ENCODE data around the gene PIP4K2A. TPM values are rescaled to one million over a fixed set of nuclear protein-coding genes. Genes with fewer than 3 reads are reported as not detected.

PIP4K2A gene
- total and polyA plus RNA-seq, 12 donors = 12.3 to 70.6 (median 28.5) TPM

DNA sequence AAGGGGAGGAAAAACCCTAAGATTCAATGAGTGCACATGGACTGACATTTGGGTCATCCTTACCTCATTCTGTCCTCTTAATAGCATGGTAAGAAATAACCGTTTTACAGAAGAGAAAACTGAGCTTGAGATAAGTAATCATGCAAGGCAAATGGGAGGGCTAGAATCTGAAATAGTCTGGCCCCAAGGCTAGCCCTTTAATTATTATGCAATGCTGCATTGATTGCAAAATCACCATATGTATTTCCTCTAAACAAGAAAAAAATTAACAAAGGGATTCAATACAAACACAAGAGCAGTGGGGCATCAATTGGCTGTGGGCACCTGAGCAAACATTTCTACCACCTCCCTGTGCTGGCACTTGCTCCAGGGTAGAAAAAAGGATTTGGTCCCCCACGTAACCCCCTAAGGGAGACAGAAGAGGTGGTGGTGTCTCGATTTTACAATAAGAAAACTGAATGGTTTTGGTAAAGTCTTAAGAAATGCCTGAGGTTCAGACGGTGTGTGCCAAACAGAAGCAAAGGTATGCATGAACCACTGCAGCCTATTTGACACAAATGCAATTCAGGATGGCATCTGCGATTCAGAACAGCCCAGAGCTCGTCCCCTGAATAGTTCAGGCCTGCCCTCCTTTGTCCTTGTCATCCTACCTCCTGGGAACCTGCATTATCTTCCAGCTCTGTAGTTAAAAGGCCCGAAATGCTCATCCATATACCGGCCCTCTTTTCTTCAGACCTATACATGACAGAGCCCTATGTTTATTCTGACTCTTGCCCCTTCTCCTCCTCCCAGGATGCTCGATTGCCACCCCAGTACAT lies 23.6 kb downstream of the PIP4K2A start:
- DNase-seq = no peak
- Histone ChIP-seq H3K27ac (peak overlapping the region in 1 of 5 donors; percentile 6), H3K4me1 (replicated peaks in 1 of 2) (peaks cover 8 to 44% of the 10 kb centered on the region in 2 donors), H3K9me3 (replicated peaks in 1 of 3) (no peaks in the 10 kb centered on the region), H3K4me3 (no peak overlapping the region), H3K27me3 (no peaks in the 10 kb centered on the region), H3K36me3 (replicated peaks in 1 of 2) (no peaks in the 10 kb centered on the region)
- intact Hi-C loops (cut with DNase I) = no loop called here
- no peak for TF ChIP-seq POLR2A (IDR thresholded peaks at IDR 0.05)
- WGBS, 4 donors = 72 to 76% (median 74%) methylated on average over 9 of the region's 9 CpGs

- peaks cover 8 to 49% of the 10 kb centered on the region in 2 donors for H3K4me1 ChIP-seq (replicated peaks in 1 of 2)
- intact Hi-C loops (cut with DNase I) = no loop called here
- H3K9me3 ChIP-seq (replicated peaks in 1 of 3) = no peaks in the 10 kb centered on the region
- H3K27me3 ChIP-seq = no peaks in the 10 kb centered on the region
- 68 to 73% (median 71%) methylated on average over 2 of the region's 2 CpGs for WGBS, 4 donors
- no peak overlapping the region for H3K4me3 ChIP-seq
- DNase-seq = no peak
- TF ChIP-seq, protein P1, sequence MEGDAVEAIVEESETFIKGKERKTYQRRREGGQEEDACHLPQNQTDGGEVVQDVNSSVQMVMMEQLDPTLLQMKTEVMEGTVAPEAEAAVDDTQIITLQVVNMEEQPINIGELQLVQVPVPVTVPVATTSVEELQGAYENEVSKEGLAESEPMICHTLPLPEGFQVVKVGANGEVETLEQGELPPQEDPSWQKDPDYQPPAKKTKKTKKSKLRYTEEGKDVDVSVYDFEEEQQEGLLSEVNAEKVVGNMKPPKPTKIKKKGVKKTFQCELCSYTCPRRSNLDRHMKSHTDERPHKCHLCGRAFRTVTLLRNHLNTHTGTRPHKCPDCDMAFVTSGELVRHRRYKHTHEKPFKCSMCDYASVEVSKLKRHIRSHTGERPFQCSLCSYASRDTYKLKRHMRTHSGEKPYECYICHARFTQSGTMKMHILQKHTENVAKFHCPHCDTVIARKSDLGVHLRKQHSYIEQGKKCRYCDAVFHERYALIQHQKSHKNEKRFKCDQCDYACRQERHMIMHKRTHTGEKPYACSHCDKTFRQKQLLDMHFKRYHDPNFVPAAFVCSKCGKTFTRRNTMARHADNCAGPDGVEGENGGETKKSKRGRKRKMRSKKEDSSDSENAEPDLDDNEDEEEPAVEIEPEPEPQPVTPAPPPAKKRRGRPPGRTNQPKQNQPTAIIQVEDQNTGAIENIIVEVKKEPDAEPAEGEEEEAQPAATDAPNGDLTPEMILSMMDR (IDR thresholded peaks at IDR 0.05) = no peak
- H3K36me3 ChIP-seq (replicated peaks in 1 of 2) = no peaks in the 10 kb centered on the region
- peak overlapping the region in 1 of 5 donors; percentile 6 for H3K27ac ChIP-seq
Measured at GRCh38 chr10:22690158-22690557, 24.2 kb downstream of the PIP4K2A start.

- Histone ChIP-seq H3K4me1 (replicated peaks in 1 of 2) (peaks cover 16 to 54% of the 10 kb centered on the region in 2 donors), H3K27ac (peak overlapping the region in 1 of 5 donors; percentile 20), H3K9me3 (replicated peaks in 1 of 3) (no peaks in the 10 kb centered on the region), H3K27me3 (no peaks in the 10 kb centered on the region), H3K4me3 (no peak overlapping the region), H3K36me3 (replicated peaks in 1 of 2) (no peaks in the 10 kb centered on the region)
- DNase-seq = peak in 1 of 7 donors; percentile 24
- 40 to 71% (median 50%) methylated on average over 1 of the region's 1 CpG for WGBS, 4 donors
- TF ChIP-seq, protein P1 (IDR thresholded peaks at IDR 0.05) = no peak
- no peak for TF ChIP-seq POLR2A (IDR thresholded peaks at IDR 0.05)
- intact Hi-C loops (cut with DNase I) = no loop called here
Measured at GRCh38 chr10:22686347-22686746, 28.0 kb downstream of the PIP4K2A start.

DNA sequence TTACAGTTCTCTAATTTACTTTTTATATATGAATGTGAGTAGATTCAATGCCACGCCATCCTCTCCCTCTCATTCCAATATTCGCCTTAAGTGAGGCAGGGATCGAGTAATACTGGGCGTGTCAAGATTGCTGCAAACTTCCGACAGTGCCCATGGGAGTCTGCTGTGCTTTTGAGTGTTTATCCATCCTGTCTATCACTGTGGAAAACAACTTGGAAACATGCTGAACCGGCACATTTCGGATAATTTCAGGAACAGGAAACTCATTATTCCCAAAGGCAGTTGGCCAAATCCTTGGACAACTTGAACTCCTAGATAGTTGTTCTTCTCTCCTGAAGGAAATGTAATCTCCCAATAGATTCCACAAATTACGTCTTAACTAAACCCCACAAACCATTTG lies 28.5 kb downstream of the PIP4K2A start:
- TF ChIP-seq, protein P1 (IDR thresholded peaks at IDR 0.05) = no peak
- TF ChIP-seq POLR2A (IDR thresholded peaks at IDR 0.05) = no peak
- WGBS, 4 donors = 68 to 84% (median 74%) methylated on average over 8 of the region's 8 CpGs
- Histone ChIP-seq H3K27ac (peak overlapping the region in 1 of 5 donors; percentile 20), H3K9me3 (replicated peaks in 1 of 3) (no peaks in the 10 kb centered on the region), H3K27me3 (no peaks in the 10 kb centered on the region), H3K36me3 (replicated peaks in 1 of 2) (no peaks in the 10 kb centered on the region), H3K4me1 (replicated peaks in 1 of 2) (peaks cover 16 to 55% of the 10 kb centered on the region in 2 donors), H3K4me3 (no peak overlapping the region)
- peak in 3 of 7 donors; percentile 26 to 62 (median 27) for DNase-seq
- intact Hi-C loops (cut with DNase I) = no loop called here
